HEK293 (cell line): ENCODE measurements around the gene PCSK5.

Experiments
- CTCF ChIA-PET: fragments of 350-600 bp; formaldehyde crosslinking; extraction: SDS; loops from one replicate; lab custom pipeline; 2021; ENCODE audit warnings: antibody characterized with exemption; lab: Yijun Ruan, JAX
- POLR2A ChIA-PET: fragments of 300-600 bp; formaldehyde crosslinking; extraction: SDS; loops from one replicate; lab custom pipeline; 2020; ENCODE audit warnings: antibody characterized with exemption, inconsistent platforms; lab: Yijun Ruan, JAX
- H3K27ac ChIP-seq: fragments of 200-500 bp; sonication (Bioruptor generic); 2 replicates; pipeline ENCODE4 v1.5.1; 2014; ENCODE audit warnings: low read depth, low read length, control low read depth, inconsistent platforms; ENCODE audit errors: extremely low read depth
- H3K36me3 ChIP-seq, 2 experiments: fragments of 200-500 bp in 1 of 2; sonication (Bioruptor generic) in 1 of 2; 1 replicate in 1 of 2; 2 replicates in 1 of 2; pipeline ENCODE4 v1.5.1; 2014 to 2017; ENCODE audit warnings: inconsistent platforms in 2 of 2, low read length in 2 of 2; ENCODE audit not compliant: control insufficient read depth in 2 of 2, insufficient read depth in 1 of 2
- H3K4me1 ChIP-seq: fragments of 200-500 bp; sonication (Bioruptor generic); 2 replicates; pipeline ENCODE4 v1.5.1; 2014; ENCODE audit warnings: mild to moderate bottlenecking, low read length, inconsistent platforms; ENCODE audit not compliant: control insufficient read depth, insufficient read depth
- H3K4me3 ChIP-seq: 2 replicates; pipeline ENCODE4 v1.5.1; 2011; ENCODE audit warnings: low read depth, mild to moderate bottlenecking, control low read depth, low read length, moderate library complexity
- H3K9me3 ChIP-seq: fragments of 200-500 bp; sonication (Bioruptor generic); 2 replicates; pipeline ENCODE4 v1.5.1; 2014; ENCODE audit warnings: low read depth, low read length, inconsistent platforms; ENCODE audit not compliant: control insufficient read depth, insufficient read depth
- IKZF3 ChIP-seq: fragments of 450-650 bp; IDR thresholded peaks from 2 replicates; pipeline ENCODE4 v1.5.0; 2018; ENCODE audit warnings: missing biosample characterization, mild to moderate bottlenecking, missing genetic modification characterization, moderate library complexity
- KLF9 ChIP-seq: fragments of 450-650 bp; formaldehyde crosslinking; IDR thresholded peaks from 2 replicates; pipeline ENCODE4 v1.5.1; 2016; ENCODE audit warnings: missing biosample characterization, missing genetic modification characterization, low read depth
- PRDM2 ChIP-seq: fragments of 450-650 bp; formaldehyde crosslinking; IDR thresholded peaks from 2 replicates; pipeline ENCODE4 v1.5.1; 2016; ENCODE audit warnings: missing biosample characterization, missing genetic modification characterization, borderline replicate concordance
- RBAK ChIP-seq: fragments of 450-650 bp; formaldehyde crosslinking; IDR thresholded peaks from 2 replicates; pipeline ENCODE4 v1.5.1; 2016; ENCODE audit warnings: missing biosample characterization, missing genetic modification characterization
- TRIM28 ChIP-seq: IDR thresholded peaks from 2 replicates; pipeline ENCODE4 v1.6.1; 2011; ENCODE audit warnings: low read length, control low read depth, borderline replicate concordance
- ZBTB44 ChIP-seq: fragments of 450-650 bp; IDR thresholded peaks from 2 replicates; pipeline ENCODE4 v1.5.1; 2018; ENCODE audit warnings: missing biosample characterization, mild to moderate bottlenecking, missing genetic modification characterization
- ZFHX2 ChIP-seq: fragments of 450-650 bp; formaldehyde crosslinking; conservative IDR thresholded peaks from 2 replicates; pipeline ENCODE4 v1.5.1; 2016; ENCODE audit warnings: missing biosample characterization, missing genetic modification characterization
- ZNF148 ChIP-seq: fragments of 450-650 bp; formaldehyde crosslinking; IDR thresholded peaks from 2 replicates; pipeline ENCODE4 v1.5.0; 2017; ENCODE audit warnings: missing biosample characterization, missing genetic modification characterization, borderline replicate concordance
- ZNF211 ChIP-seq: fragments of 450-650 bp; formaldehyde crosslinking; IDR thresholded peaks from 2 replicates; pipeline ENCODE4 v1.5.1; 2016; ENCODE audit warnings: low read depth, missing biosample characterization, missing genetic modification characterization
- ZNF248 ChIP-seq: fragments of 450-650 bp; formaldehyde crosslinking; IDR thresholded peaks from 2 replicates; pipeline ENCODE4 v1.5.1; 2017; ENCODE audit warnings: missing biosample characterization, missing genetic modification characterization
- ZNF311 ChIP-seq: fragments of 450-650 bp; formaldehyde crosslinking; IDR thresholded peaks from 2 replicates; pipeline ENCODE4 v1.5.1; 2017; ENCODE audit warnings: missing biosample characterization, missing genetic modification characterization, borderline replicate concordance
- ZNF416 ChIP-seq: fragments of 450-650 bp; formaldehyde crosslinking; IDR thresholded peaks from 2 replicates; pipeline ENCODE4 v1.5.1; 2016; ENCODE audit warnings: missing biosample characterization, missing genetic modification characterization
- ZNF433 ChIP-seq: fragments of 450-650 bp; formaldehyde crosslinking; IDR thresholded peaks from 2 replicates; pipeline ENCODE4 v1.5.1; 2016; ENCODE audit warnings: missing biosample characterization, missing genetic modification characterization, low read depth
- ZNF560 ChIP-seq: fragments of 450-650 bp; formaldehyde crosslinking; IDR thresholded peaks from 2 replicates; pipeline ENCODE4 v1.5.1; 2017; ENCODE audit warnings: missing biosample characterization, missing genetic modification characterization, borderline replicate concordance
- ZNF596 ChIP-seq: fragments of 450-650 bp; IDR thresholded peaks from 2 replicates; pipeline ENCODE4 v1.5.0; 2018; ENCODE audit warnings: missing biosample characterization, mild to moderate bottlenecking, missing genetic modification characterization, moderate library complexity
- ZNF600 ChIP-seq: fragments of 450-650 bp; formaldehyde crosslinking; IDR thresholded peaks from 2 replicates; pipeline ENCODE4 v1.5.1; 2016; ENCODE audit warnings: missing biosample characterization, missing genetic modification characterization
- ZNF610 ChIP-seq: fragments of 450-650 bp; formaldehyde crosslinking; IDR thresholded peaks from 2 replicates; pipeline ENCODE4 v1.5.1; 2016; ENCODE audit warnings: missing biosample characterization, missing genetic modification characterization, borderline replicate concordance
- ZNF704 ChIP-seq: fragments of 450-650 bp; formaldehyde crosslinking; IDR thresholded peaks from 2 replicates; pipeline ENCODE4 v1.5.1; 2016; ENCODE audit warnings: missing biosample characterization, missing genetic modification characterization
- ZNF785 ChIP-seq: fragments of 450-650 bp; formaldehyde crosslinking; IDR thresholded peaks from 2 replicates; pipeline ENCODE4 v1.5.1; 2016; ENCODE audit warnings: missing biosample characterization, missing genetic modification characterization
- ZNF791 ChIP-seq: fragments of 450-650 bp; formaldehyde crosslinking; IDR thresholded peaks from 2 replicates; pipeline ENCODE4 v1.5.1; 2016; ENCODE audit warnings: missing biosample characterization, missing genetic modification characterization
- TF ChIP-seq, protein P1 (sequence below): fragments of 450-650 bp; formaldehyde crosslinking; IDR thresholded peaks from 2 replicates; pipeline ENCODE4 v1.5.1; 2016; ENCODE audit warnings: missing biosample characterization, missing genetic modification characterization
- TF ChIP-seq, protein P2 (sequence below): fragments of 450-650 bp; formaldehyde crosslinking; optimal IDR thresholded peaks from 2 replicates; pipeline ENCODE3; 2016; ENCODE audit warnings: missing biosample characterization, mild to moderate bottlenecking, missing genetic modification characterization

PCSK5 gene

DNA sequence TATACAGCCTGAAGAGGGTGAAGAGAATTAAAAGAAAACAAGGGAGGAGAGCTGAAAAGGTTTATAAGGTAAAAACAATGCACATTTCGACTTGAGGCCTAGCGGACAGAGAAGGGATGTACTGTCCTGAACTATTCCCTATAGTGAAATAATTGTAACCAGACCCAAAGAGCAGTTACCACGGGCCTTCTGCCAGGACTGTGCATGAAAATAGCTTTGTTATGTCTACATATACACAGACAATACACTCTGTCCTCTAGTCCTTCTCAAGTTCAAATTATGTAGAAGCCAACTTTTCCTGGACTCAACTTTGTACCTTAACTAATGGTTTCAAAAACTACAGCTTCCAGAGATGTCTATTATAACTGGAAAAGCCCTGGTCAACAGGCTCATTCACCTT, 223.7 kb downstream of the PCSK5 start (continued):
- TF ChIP-seq ZBTB44 (tag by site-specific recombination): no peak
- no peak for TF ChIP-seq ZNF791
- TF ChIP-seq, protein P1, sequence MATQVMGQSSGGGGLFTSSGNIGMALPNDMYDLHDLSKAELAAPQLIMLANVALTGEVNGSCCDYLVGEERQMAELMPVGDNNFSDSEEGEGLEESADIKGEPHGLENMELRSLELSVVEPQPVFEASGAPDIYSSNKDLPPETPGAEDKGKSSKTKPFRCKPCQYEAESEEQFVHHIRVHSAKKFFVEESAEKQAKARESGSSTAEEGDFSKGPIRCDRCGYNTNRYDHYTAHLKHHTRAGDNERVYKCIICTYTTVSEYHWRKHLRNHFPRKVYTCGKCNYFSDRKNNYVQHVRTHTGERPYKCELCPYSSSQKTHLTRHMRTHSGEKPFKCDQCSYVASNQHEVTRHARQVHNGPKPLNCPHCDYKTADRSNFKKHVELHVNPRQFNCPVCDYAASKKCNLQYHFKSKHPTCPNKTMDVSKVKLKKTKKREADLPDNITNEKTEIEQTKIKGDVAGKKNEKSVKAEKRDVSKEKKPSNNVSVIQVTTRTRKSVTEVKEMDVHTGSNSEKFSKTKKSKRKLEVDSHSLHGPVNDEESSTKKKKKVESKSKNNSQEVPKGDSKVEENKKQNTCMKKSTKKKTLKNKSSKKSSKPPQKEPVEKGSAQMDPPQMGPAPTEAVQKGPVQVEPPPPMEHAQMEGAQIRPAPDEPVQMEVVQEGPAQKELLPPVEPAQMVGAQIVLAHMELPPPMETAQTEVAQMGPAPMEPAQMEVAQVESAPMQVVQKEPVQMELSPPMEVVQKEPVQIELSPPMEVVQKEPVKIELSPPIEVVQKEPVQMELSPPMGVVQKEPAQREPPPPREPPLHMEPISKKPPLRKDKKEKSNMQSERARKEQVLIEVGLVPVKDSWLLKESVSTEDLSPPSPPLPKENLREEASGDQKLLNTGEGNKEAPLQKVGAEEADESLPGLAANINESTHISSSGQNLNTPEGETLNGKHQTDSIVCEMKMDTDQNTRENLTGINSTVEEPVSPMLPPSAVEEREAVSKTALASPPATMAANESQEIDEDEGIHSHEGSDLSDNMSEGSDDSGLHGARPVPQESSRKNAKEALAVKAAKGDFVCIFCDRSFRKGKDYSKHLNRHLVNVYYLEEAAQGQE (tag by site-specific recombination): no peak
- TF ChIP-seq, protein P2, sequence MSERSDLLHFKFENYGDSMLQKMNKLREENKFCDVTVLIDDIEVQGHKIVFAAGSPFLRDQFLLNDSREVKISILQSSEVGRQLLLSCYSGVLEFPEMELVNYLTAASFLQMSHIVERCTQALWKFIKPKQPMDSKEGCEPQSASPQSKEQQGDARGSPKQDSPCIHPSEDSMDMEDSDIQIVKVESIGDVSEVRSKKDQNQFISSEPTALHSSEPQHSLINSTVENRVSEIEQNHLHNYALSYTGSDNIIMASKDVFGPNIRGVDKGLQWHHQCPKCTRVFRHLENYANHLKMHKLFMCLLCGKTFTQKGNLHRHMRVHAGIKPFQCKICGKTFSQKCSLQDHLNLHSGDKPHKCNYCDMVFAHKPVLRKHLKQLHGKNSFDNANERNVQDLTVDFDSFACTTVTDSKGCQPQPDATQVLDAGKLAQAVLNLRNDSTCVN (tag by site-specific recombination): no peak
- TF ChIP-seq ZNF596 (tag by site-specific recombination): no peak
- TF ChIP-seq ZNF785 (tag by site-specific recombination): no peak
- no peak for TF ChIP-seq IKZF3 (tag by site-specific recombination)
- TF ChIP-seq ZNF211 (tag by site-specific recombination): no peak
- no peak for TF ChIP-seq ZNF610

DNA sequence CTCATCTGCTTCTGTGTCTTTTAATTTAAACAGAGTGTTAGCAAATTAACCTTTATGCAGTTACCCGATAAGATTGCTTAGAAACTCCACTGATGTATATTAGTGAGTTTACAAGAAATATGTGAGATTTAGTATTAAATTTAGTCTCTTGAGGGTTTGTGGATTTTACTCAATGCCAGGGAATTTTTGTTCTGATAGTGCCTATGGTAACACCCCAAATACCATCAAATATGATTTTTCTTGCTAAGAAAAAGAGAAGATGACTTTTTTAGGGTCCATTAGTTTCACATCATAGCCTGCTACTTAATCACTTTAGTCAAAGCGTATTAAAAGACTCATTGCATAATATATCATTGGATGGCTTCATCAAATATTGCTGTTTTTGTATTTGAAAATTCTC, 224.9 kb downstream of the PCSK5 start:
- Histone ChIP-seq H3K36me3 (no peaks in the 10 kb centered on the region), H3K4me1 (no peaks in the 10 kb centered on the region), H3K9me3 (no peaks in the 10 kb centered on the region), H3K4me3 (no peak overlapping the region), H3K27ac (no peak overlapping the region)
- CTCF ChIA-PET: interaction anchor here (0.7 kb wide), 1 partner anchor 130 kb away, joined by 3 read pairs; no protein-coding TSS in a partner anchor
- POLR2A ChIA-PET: no interaction called here
- TF ChIP-seq ZNF311 (no peak), ZNF704 (no peak), ZNF148 (tag by site-specific recombination) (no peak), ZFHX2 (tag by site-specific recombination) (no peak), ZNF248 (no peak), ZNF600 (tag by site-specific recombination) (no peak), PRDM2 (tag by site-specific recombination) (no peak), ZNF560 (tag by site-specific recombination) (no peak), TRIM28 (no peak), KLF9 (tag by site-specific recombination) (no peak), RBAK (tag by site-specific recombination) (no peak), ZNF433 (tag by site-specific recombination) (no peak), ZNF416 (tag by site-specific recombination) (no peak)
